A549 (cell line): ENCODE data around the gene PPP1R2. TPM values are rescaled to one million over a fixed set of nuclear protein-coding genes. Genes with fewer than 3 reads are reported as not detected.

Experiments used
- ATAC-seq, 2 experiments: fragments of 200-7000 bp in 1 of 2; fragments of >200 bp in 1 of 2; cut with Nextera tagmentation in 1 of 2; cut with Tn5 transposase in 1 of 2; 3 replicates each; pipeline versions ENCODE4 v1.8.0 to v1.9.1; 2018 to 2020; ENCODE audit warnings: mild to moderate bottlenecking in 1 of 2, moderate library complexity in 1 of 2
- CTCF ChIA-PET: fragments of 300-600 bp; sonication (Branson Sonifier 250); formaldehyde crosslinking; extraction: SDS; loops from one replicate; lab custom pipeline; 2021; ENCODE audit warnings: antibody characterized with exemption, inconsistent platforms; lab: Yijun Ruan, JAX
- POLR2A ChIA-PET: fragments of 350-600 bp; formaldehyde crosslinking; extraction: SDS; loops from one replicate; lab custom pipeline; 2021; ENCODE audit warnings: antibody characterized with exemption, inconsistent platforms; lab: Yijun Ruan, JAX
- DNase-seq, 2 experiments: peaks; one replicate each; pipeline versions ENCODE4 v3.0.0 to v3.0.0-alpha.2; 2011 to 2016; ENCODE audit warnings: low read depth in 1 of 2, low spot score in 1 of 2
- FAIRE-seq: peaks from 2 replicates; lab custom pipeline; 2011; peaks lifted over from hg19 to GRCh38; lab: Jason Lieb, UNC
- H3K27ac ChIP-seq, 2 experiments: fragments of >200 bp; sonication (Bioruptor Twin); formaldehyde crosslinking; 3 replicates each; pipeline ENCODE4 v1.5.1; 2016 to 2017
- H3K4me1 ChIP-seq: fragments of >200 bp; sonication (Bioruptor Twin); formaldehyde crosslinking; 3 replicates; pipeline ENCODE4 v1.6.1; 2016
- H3K4me2 ChIP-seq: fragments of >200 bp; sonication (Bioruptor Twin); formaldehyde crosslinking; 3 replicates; pipeline ENCODE4 v1.6.1; 2016
- H3K4me3 ChIP-seq: fragments of >200 bp; sonication (Bioruptor Twin); formaldehyde crosslinking; 3 replicates; pipeline ENCODE4 v1.5.1; 2016
- H3K9me3 ChIP-seq: fragments of >200 bp; sonication (Bioruptor Twin); formaldehyde crosslinking; 3 replicates; pipeline ENCODE4 v1.6.1; 2016
- CBX2 ChIP-seq: fragments of 200-600 bp; sonication (generic); IDR thresholded peaks from 2 replicates; pipeline ENCODE4 v1.6.1; 2016; ENCODE audit warnings: low read depth, mild to moderate bottlenecking, borderline replicate concordance
- CEBPB ChIP-seq, 2 experiments: fragments of >200 bp in 1 of 2; sonication (Bioruptor Twin) in 1 of 2; formaldehyde crosslinking in 1 of 2; IDR thresholded peaks; 2 replicates each; pipeline ENCODE4 v1.6.1; 2012 to 2016
- CHD4 ChIP-seq: fragments of 200-600 bp; sonication (generic); IDR thresholded peaks from 2 replicates; pipeline ENCODE4 v1.6.1; 2016; ENCODE audit warnings: antibody characterized with exemption, mild to moderate bottlenecking, borderline replicate concordance
- CTCF ChIP-seq: fragments of >200 bp; sonication (Bioruptor Twin); formaldehyde crosslinking; IDR thresholded peaks from 3 replicates; pipeline ENCODE4 v1.5.1; 2016
- EHMT2 ChIP-seq: fragments of 200-600 bp; sonication (generic); IDR thresholded peaks from 2 replicates; pipeline ENCODE4 v1.6.1; 2016; ENCODE audit warnings: antibody characterized with exemption, low read depth, mild to moderate bottlenecking, moderate library complexity
- ESRRA ChIP-seq: fragments of 150-350 bp; IDR thresholded peaks from 2 replicates; pipeline ENCODE4 v1.6.1; 2014; ENCODE audit warnings: mild to moderate bottlenecking, low read length, borderline replicate concordance
- FOSL2 ChIP-seq, 2 experiments: fragments of 450-650 bp in 1 of 2; fragments of >200 bp in 1 of 2; sonication (Bioruptor Twin) in 1 of 2; formaldehyde crosslinking; IDR thresholded peaks; 2 replicates each; pipeline versions ENCODE4 v1.5.0 to v1.6.1; 2016 to 2020; ENCODE audit warnings: mild to moderate bottlenecking in 1 of 2, moderate library complexity in 1 of 2
- FOXS1 ChIP-seq: fragments of 250-450 bp; sonication (Bioruptor Pico); IDR thresholded peaks from 2 replicates; pipeline ENCODE4 v1.5.0; 2020; ENCODE audit warnings: mild to moderate bottlenecking, moderate library complexity
- GATA3 ChIP-seq: IDR thresholded peaks from 2 replicates; pipeline ENCODE4 v1.6.1; 2012; ENCODE audit warnings: borderline replicate concordance
- HEYL ChIP-seq: fragments of 250-450 bp; sonication (Bioruptor Pico); IDR thresholded peaks from 2 replicates; pipeline ENCODE4 v1.8.0; 2021; ENCODE audit warnings: mild to moderate bottlenecking, moderate library complexity
- HMGXB4 ChIP-seq: fragments of 250-450 bp; sonication (Bioruptor Pico); IDR thresholded peaks from 2 replicates; pipeline ENCODE4 v1.5.0; 2021; ENCODE audit warnings: mild to moderate bottlenecking, moderate library complexity, borderline replicate concordance
- HOXB5 ChIP-seq: fragments of 250-450 bp; sonication (Bioruptor Pico); IDR thresholded peaks from 2 replicates; pipeline ENCODE4 v1.5.0; 2020; ENCODE audit warnings: mild to moderate bottlenecking, moderate library complexity
- KDM1A ChIP-seq: fragments of 200-600 bp; sonication (generic); IDR thresholded peaks from 2 replicates; pipeline ENCODE4 v1.6.1; 2016; ENCODE audit warnings: low read depth, mild to moderate bottlenecking
- KDM5A ChIP-seq: fragments of 200-600 bp; sonication (generic); IDR thresholded peaks from 2 replicates; pipeline ENCODE4 v1.6.1; 2016; ENCODE audit warnings: antibody characterized with exemption, mild to moderate bottlenecking
- MAZ ChIP-seq: fragments of 150-350 bp; IDR thresholded peaks from 2 replicates; pipeline ENCODE4 v1.6.1; 2014; ENCODE audit warnings: antibody characterized with exemption, low read depth, low read length, borderline replicate concordance
- NFE2L2 ChIP-seq: fragments of 150-350 bp; conservative IDR thresholded peaks from 2 replicates; pipeline ENCODE4 v1.6.1; 2014; ENCODE audit warnings: low read length
- NPAS2 ChIP-seq: fragments of 250-450 bp; sonication (Bioruptor Pico); IDR thresholded peaks from 2 replicates; pipeline ENCODE4 v1.8.0; 2022; ENCODE audit warnings: mild to moderate bottlenecking, moderate library complexity, borderline replicate concordance
- NR3C1 ChIP-seq: fragments of >200 bp; sonication (Bioruptor Twin); formaldehyde crosslinking; IDR thresholded peaks from 3 replicates; pipeline ENCODE4 v1.6.1; 2017
- PHF8 ChIP-seq: fragments of 200-600 bp; sonication (generic); IDR thresholded peaks from 2 replicates; pipeline ENCODE4 v1.6.1; 2016; ENCODE audit warnings: low read depth, mild to moderate bottlenecking, antibody characterized with exemption, moderate library complexity, borderline replicate concordance
- POLR2A ChIP-seq: IDR thresholded peaks from 2 replicates; pipeline ENCODE4 v1.6.1; 2012; ENCODE audit warnings: mild to moderate bottlenecking, low read length
- POLR2AphosphoS2 ChIP-seq: conservative IDR thresholded peaks from 2 replicates; pipeline ENCODE4 v1.6.1; 2012; ENCODE audit warnings: low read length, improper control_type of control experiment, inconsistent platforms
- TFCP2L1 ChIP-seq: fragments of 250-450 bp; sonication (Bioruptor Pico); IDR thresholded peaks from 2 replicates; pipeline ENCODE4 v1.5.0; 2021; ENCODE audit warnings: mild to moderate bottlenecking
- ZC3H11A ChIP-seq: fragments of 450-650 bp; IDR thresholded peaks from 2 replicates; pipeline ENCODE4 v1.6.1; 2014; ENCODE audit warnings: antibody characterized with exemption, mild to moderate bottlenecking
- ZNF302 ChIP-seq: fragments of 250-450 bp; sonication (Bioruptor Pico); IDR thresholded peaks from 2 replicates; pipeline ENCODE4 v1.9.0; 2021; ENCODE audit warnings: inconsistent platforms, mild to moderate bottlenecking, moderate library complexity
- WGBS: methylation state at CpG from one replicate; pipeline ENCODE4 v1.1.6; 2017; ENCODE audit errors: missing lambda C conversion rate; 5-methylcytosine and 5-hydroxymethylcytosine counted together
- polyA plus RNA-seq, 4 experiments: library from polyadenylated mRNA; depleted of rRNA in 3 of 4; stranded (reverse); fragments of >200 nt; fragmentation: RNase III in 1 of 4; extraction: RNeasy Plus Mini Kit Qiagen cat#74134 plus additional on column Dnase treatment in 1 of 4; gene quantifications; 2 replicates in 3 of 4; 3 replicates in 1 of 4; pipeline ENCODE4 v1.2.3, GENCODE V29; 2011 to 2017
- TF ChIP-seq, protein P1 (sequence below): IDR thresholded peaks from 2 replicates; pipeline ENCODE4 v1.6.1; 2012

PPP1R2 gene
- polyA plus RNA-seq, 2 of the 4 experiments (the other 2 are of a cell fraction): 13.4 to 47.3 TPM

DNA sequence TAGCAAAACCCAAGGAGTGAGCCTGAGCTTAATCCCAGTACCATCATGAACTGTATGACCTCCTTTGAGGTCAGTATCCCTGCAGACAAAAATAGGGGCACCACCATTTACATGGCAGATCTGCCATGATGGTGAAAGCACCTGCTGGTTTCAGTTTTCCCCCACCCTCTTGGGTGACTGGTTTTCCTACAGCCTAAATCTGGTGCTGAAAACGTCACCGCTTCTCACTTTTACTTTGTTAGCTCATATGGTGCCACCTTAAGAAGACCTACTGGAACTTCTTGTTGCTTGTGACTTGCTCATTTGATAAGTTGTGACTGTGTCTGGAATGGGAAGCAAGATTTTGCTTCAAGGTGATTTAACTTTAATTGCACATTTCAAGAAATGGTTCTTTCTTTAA, 5.1 kb downstream of the PPP1R2 start:
- WGBS: 80% methylated on average over 2 of the region's 2 CpGs
- H3K4me2 ChIP-seq: no peak overlapping the region
- no peak for ATAC-seq
- no peak overlapping the region for H3K4me3 ChIP-seq
- peaks cover 18% of the 10 kb centered on the region; the same call in 1 of the 3 replicates for H3K4me1 ChIP-seq
- CTCF ChIA-PET: interaction anchor here (0.6 to 1.9 kb wide), 3 partner anchors 267 to 855 kb away, joined by 3 to 9 read pairs (median 4); partner anchors contain the start of gene XXYLT1
- DNase-seq: no peak
- TF ChIP-seq CTCF (no peak), HOXB5 (no peak), EHMT2 (no peak), NFE2L2 (no peak)
- no peaks in the 10 kb centered on the region for H3K9me3 ChIP-seq
- no peak for FAIRE-seq
- no peak overlapping the region for H3K27ac ChIP-seq
- POLR2A ChIA-PET: no interaction called here

DNA sequence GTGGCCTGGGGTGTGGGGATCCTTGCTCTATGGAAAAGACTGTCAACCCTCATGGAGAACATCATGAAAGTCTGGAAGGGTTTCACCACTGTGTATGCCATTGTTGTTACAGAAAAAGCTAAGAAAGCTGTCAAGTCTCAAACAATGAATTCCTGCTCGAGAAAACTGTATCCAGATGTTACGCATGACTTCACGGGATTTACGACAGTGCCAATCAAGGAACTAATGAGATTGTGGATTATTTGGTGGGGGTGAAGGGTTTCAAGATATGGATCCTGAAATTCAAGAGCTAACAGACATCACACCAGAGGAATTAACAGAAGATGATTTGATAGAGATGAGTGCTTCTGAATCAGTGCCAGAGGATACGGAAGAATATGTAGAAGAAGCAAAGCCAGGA, 7.8 kb downstream of the PPP1R2 start:
- Histone ChIP-seq H3K9me3 (no peaks in the 10 kb centered on the region), H3K4me1 (peaks cover 9% of the 10 kb centered on the region; the same call in 1 of the 3 replicates), H3K27ac (no peak overlapping the region)
- WGBS: 88% methylated on average over 5 of the region's 5 CpGs
- ChIA-PET POLR2A (no interaction called here), CTCF (interaction anchor here (0.6 to 2.9 kb wide), 5 partner anchors 13 to 1222 kb away, joined by 3 to 11 read pairs (median 3); partner anchors contain the start of gene XXYLT1)
- FAIRE-seq: no peak
- TF ChIP-seq GATA3: no peak
- TF ChIP-seq NR3C1: no peak
- no peak for TF ChIP-seq NPAS2 (CRISPR knock-in tag)
- no peak for TF ChIP-seq ZNF302 (CRISPR knock-in tag)
- no peak for TF ChIP-seq ESRRA
- no peak for TF ChIP-seq KDM1A
- no peak for TF ChIP-seq HMGXB4 (CRISPR knock-in tag)
- TF ChIP-seq CEBPB (IDR thresholded peaks at IDR 0.05): no peak
- TF ChIP-seq, all 56 proteins: peak for 0
- Histone ChIP-seq H3K4me2 (no peak overlapping the region), H3K4me3 (no peak overlapping the region)
- ATAC-seq (no peak), DNase-seq (no peak)

GRCh38 chr3:195532834-195533233, 10.3 kb downstream of the PPP1R2 start:
- ChIA-PET CTCF (interaction anchor here (1.5 to 2.9 kb wide), 2 partner anchors 10 to 262 kb away, joined by 5 to 11 read pairs; partner anchors contain the start of gene XXYLT1), POLR2A (interaction anchor here (1.0 to 1.4 kb wide), 2 partner anchors 10 kb away, joined by 3 to 7 read pairs; partner anchors contain the start of gene PPP1R2)
- H3K4me1 ChIP-seq: no peaks in the 10 kb centered on the region
- 88% methylated on average over 7 of the region's 7 CpGs for WGBS
- TF ChIP-seq CTCF (no peak), FOSL2 (IDR thresholded peaks at IDR 0.05) (no peak), FOSL2 (CRISPR knock-in tag; IDR thresholded peaks at IDR 0.05) (no peak), POLR2A (no peak), MAZ (no peak), POLR2AphosphoS2 (no peak), FOXS1 (no peak), NFE2L2 (no peak), ZNF302 (CRISPR knock-in tag) (no peak), HMGXB4 (CRISPR knock-in tag) (no peak), TFCP2L1 (CRISPR knock-in tag) (no peak), ZC3H11A (no peak), KDM5A (no peak), CBX2 (no peak), PHF8 (no peak), HEYL (CRISPR knock-in tag) (no peak), KDM1A (no peak), CHD4 (no peak)
- TF ChIP-seq, protein P1, sequence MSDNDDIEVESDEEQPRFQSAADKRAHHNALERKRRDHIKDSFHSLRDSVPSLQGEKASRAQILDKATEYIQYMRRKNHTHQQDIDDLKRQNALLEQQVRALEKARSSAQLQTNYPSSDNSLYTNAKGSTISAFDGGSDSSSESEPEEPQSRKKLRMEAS: no peak
- DNase-seq (no peak), FAIRE-seq (no peak), ATAC-seq (no peak)
- H3K9me3 ChIP-seq: no peaks in the 10 kb centered on the region
- H3K4me2 ChIP-seq: no peak overlapping the region
- H3K27ac ChIP-seq: no peak overlapping the region
- no peak overlapping the region for H3K4me3 ChIP-seq
